ENCODE data around the gene ACTN1.
A peak's percentile ranks its signal among the peaks of the same experiment; 100 is the strongest.
"Not testable (repeated sequence)": the region's sequence is repeated elsewhere in the genome, so short reads cannot be mapped to it uniquely, and the experiment has no call there.

The ACTN1 gene

DNA sequence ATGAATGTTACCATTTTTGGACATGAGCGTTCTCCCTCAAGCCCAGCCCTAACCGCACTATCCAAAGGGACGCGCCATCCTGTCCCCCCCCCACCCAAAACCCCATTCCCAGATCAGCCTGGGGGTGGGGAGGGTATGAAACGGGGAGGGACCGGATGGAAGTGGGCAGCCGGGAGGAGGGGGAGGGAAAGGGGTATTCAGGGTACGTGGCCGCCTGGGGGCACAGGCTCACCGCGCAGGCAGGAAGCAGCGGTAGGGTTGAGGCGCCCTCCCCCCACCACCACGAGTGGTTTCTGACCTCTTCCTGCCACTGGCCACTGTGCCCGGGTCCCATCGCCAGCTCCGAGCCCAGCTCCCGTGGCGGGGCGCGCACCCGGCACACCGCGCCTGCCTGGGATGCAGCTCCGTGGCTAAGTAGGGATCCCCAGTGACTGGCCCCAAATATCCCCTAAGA is 1.4 kb downstream of the ACTN1 start:
- Histone ChIP-seq H3K27ac (ENCODE audit: low read depth, low read length) (peak overlapping the region; percentile 92), H3K9ac (ENCODE audit: low read depth in 1 of 2, low read length in 2 of 2) (peak overlapping the region; percentile 76 to 85), H3K4me3 (ENCODE audit: low read depth in 1 of 2, low read length in 2 of 2) (peak overlapping the region; percentile 77 to 83), H3K4me1 (ENCODE audit: control insufficient read depth in 1 of 2, insufficient read depth in 2 of 2, low read length in 2 of 2) (peaks cover 22 to 28% of the 10 kb centered on the region in 2 donors), H3K27me3 (ENCODE audit: control insufficient read depth in 1 of 2, insufficient read depth in 2 of 2, low read length in 2 of 2) (no peaks in the 10 kb centered on the region), H3K9me3 (ENCODE audit: control insufficient read depth in 1 of 2, low read length in 2 of 2) (no peaks in the 10 kb centered on the region), H3K36me3 (ENCODE audit: control insufficient read depth in 1 of 2, insufficient read depth in 2 of 2, low read length in 2 of 2) (peaks cover 3 to 7% of the 10 kb centered on the region in 2 donors)

DNA sequence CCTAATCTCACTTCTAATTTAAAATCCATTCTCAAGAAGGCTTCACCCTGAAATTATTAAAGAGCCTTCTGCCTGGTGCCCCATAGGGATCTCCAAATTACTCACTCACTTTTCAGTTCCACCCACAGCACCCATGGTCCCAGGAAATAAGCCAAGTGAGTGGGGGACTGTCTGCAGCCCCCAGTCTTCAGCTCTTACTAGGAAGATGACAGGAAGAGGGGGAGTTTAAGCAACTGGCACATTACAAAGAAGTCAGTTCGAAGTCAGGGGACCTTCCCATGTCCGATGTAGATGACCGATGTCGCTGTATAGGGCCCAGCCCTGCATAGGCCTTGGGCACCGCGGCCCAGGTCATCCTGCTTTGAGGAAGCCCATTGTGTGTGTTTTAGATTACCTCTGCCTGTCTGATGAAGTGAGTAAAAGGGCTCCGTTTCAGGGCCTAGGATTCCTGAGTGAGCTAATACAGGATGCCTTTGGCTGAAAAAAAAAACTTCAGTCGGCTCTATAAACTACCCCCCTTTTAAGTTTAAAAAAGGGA is 1.9 kb downstream of the ACTN1 start:
- peaks cover 3 to 7% of the 10 kb centered on the region in 2 donors for H3K36me3 ChIP-seq (ENCODE audit: control insufficient read depth in 1 of 2, insufficient read depth in 2 of 2, low read length in 2 of 2)
- peaks cover 22 to 28% of the 10 kb centered on the region in 2 donors for H3K4me1 ChIP-seq (ENCODE audit: control insufficient read depth in 1 of 2, insufficient read depth in 2 of 2, low read length in 2 of 2)
- no peaks in the 10 kb centered on the region for H3K9me3 ChIP-seq (ENCODE audit: control insufficient read depth in 1 of 2, low read length in 2 of 2)
- H3K4me3 ChIP-seq (ENCODE audit: low read depth in 1 of 2, low read length in 2 of 2), result peak overlapping the region; percentile 51 to 77
- peak overlapping the region; percentile 92 for H3K27ac ChIP-seq (ENCODE audit: low read depth, low read length)
- H3K27me3 ChIP-seq (ENCODE audit: control insufficient read depth in 1 of 2, insufficient read depth in 2 of 2, low read length in 2 of 2), result no peaks in the 10 kb centered on the region
- H3K9ac ChIP-seq (ENCODE audit: low read depth in 1 of 2, low read length in 2 of 2), result peak overlapping the region; percentile 50 to 59

DNA sequence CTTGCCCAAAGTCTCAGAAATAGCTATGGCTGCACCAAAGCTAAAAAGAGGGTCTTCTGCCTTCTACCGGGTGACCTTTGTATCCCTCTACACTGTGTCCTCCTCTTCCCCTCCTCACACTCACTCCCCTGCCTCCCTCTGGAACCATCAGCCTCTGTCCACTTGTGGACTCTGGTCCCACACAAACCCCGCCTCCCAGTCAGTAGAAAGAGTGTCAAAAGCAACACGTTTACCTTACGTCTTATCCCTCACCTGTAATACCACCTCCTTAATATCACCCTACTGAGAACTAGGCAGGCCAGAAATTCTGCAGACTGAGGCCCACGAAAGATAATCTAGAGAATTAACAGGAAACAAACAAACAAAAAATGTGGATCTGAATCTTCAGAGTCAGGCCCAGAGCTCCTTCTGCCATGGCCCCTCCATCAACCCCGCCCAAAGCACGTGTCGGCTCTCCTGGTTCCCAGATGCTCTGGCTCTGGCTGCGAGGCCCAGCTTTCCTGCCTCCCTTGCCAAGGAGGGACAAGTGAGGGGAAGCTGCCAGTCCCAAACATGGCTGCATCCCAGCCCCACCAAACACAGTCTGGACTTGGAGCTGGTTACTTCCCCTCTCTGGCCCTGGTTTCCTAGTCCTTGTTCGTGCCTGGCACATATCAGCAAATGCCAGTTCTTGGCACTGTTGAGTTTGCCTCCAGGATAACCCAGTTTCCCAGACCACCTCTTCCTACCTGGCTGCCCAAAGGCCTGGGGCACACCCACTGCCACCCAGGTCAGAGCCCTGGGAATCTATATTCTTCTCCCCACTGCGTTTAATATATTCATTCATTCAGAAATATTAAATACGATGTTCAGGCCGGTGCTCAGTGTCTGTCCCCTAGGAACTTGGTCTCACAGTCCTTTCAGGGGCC is 2.7 kb downstream of the ACTN1 start:
- H3K27ac ChIP-seq (ENCODE audit: low read depth, low read length), result peak overlapping the region; percentile 92
- H3K4me3 ChIP-seq (ENCODE audit: low read depth in 1 of 2, low read length in 2 of 2), result peak overlapping the region; percentile 51 to 77
- H3K4me1 ChIP-seq (ENCODE audit: control insufficient read depth in 1 of 2, insufficient read depth in 2 of 2, low read length in 2 of 2), result peaks cover 25 to 30% of the 10 kb centered on the region in 2 donors

DNA sequence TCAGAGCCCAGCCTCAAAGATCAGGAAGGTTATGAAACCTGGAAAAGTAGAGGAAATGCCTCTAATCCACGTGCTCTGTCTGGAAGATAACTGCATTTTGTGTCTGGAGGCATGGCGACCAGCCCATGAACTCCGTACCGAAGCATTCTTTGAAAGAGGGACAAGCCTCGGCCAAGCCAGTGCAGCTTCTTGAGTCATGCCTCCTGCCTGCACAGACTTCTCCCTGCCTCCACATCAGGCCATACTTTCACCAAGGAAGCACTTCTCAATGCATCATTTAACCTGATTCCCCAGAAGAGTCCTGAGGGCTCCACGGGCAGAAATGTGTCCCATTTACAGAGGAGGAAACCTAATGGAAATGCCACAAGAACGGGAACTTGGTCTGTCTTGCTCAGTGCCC is 3.4 kb downstream of the ACTN1 start:
- Histone ChIP-seq H3K27me3 (ENCODE audit: control insufficient read depth in 1 of 2, insufficient read depth in 2 of 2, low read length in 2 of 2) (no peaks in the 10 kb centered on the region), H3K9ac (ENCODE audit: low read depth in 1 of 2, low read length in 2 of 2) (no peak overlapping the region), H3K4me3 (ENCODE audit: low read depth in 1 of 2, low read length in 2 of 2) (peak overlapping the region in 1 of 2 donors; percentile 24)

More for the DNA sequence above, 2.7 kb downstream of the ACTN1 start:
- no peaks in the 10 kb centered on the region for H3K27me3 ChIP-seq (ENCODE audit: control insufficient read depth in 1 of 2, insufficient read depth in 2 of 2, low read length in 2 of 2)
- no peaks in the 10 kb centered on the region for H3K9me3 ChIP-seq (ENCODE audit: control insufficient read depth in 1 of 2, low read length in 2 of 2)
- peak overlapping the region; percentile 30 to 50 for H3K9ac ChIP-seq (ENCODE audit: low read depth in 1 of 2, low read length in 2 of 2)
- peaks cover 3 to 7% of the 10 kb centered on the region in 2 donors for H3K36me3 ChIP-seq (ENCODE audit: control insufficient read depth in 1 of 2, insufficient read depth in 2 of 2, low read length in 2 of 2)

DNA sequence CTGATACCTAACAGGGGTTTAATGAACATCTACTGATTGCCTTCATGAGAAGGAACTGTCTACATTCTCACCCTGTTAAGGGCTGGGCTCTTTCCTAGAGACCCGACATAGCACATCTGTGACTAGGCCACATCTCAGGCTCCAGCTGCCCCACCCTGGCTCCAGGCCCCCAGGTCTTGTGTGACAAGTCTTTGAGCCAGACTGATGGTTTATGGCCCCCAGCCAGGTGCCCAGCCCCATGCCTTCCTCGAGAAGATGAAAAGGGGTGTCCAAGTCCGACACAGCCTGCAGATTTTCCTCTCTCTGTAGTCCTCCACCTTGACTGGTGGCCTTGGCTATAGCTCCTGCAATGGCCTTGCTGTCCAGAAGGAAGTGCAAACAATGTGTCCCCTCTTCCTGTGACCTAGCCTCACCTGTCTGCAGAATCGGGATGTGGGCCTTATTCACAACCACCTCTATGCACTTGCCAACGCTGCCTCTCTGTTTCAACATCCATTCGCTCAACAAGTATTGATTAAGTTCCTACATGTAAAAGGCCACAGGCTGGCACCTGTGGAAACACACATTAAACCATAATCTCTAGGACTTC is 4.2 kb downstream of the ACTN1 start:
- Histone ChIP-seq H3K4me1 (ENCODE audit: control insufficient read depth in 1 of 2, insufficient read depth in 2 of 2, low read length in 2 of 2) (peaks cover 34% of the 10 kb centered on the region in 2 donors), H3K9me3 (ENCODE audit: control insufficient read depth in 1 of 2, low read length in 2 of 2) (no peaks in the 10 kb centered on the region), H3K27ac (ENCODE audit: low read depth, low read length) (no peak overlapping the region), H3K36me3 (ENCODE audit: control insufficient read depth in 1 of 2, insufficient read depth in 2 of 2, low read length in 2 of 2) (peaks cover 3 to 7% of the 10 kb centered on the region in 2 donors), H3K27me3 (ENCODE audit: control insufficient read depth in 1 of 2, insufficient read depth in 2 of 2, low read length in 2 of 2) (no peaks in the 10 kb centered on the region), H3K4me3 (ENCODE audit: low read depth in 1 of 2, low read length in 2 of 2) (no peak overlapping the region), H3K9ac (ENCODE audit: low read depth in 1 of 2, low read length in 2 of 2) (no peak overlapping the region)

More for the DNA sequence above, 3.4 kb downstream of the ACTN1 start:
- H3K9me3 ChIP-seq (ENCODE audit: control insufficient read depth in 1 of 2, low read length in 2 of 2), result no peaks in the 10 kb centered on the region
- H3K27ac ChIP-seq (ENCODE audit: low read depth, low read length), result no peak overlapping the region
- H3K36me3 ChIP-seq (ENCODE audit: control insufficient read depth in 1 of 2, insufficient read depth in 2 of 2, low read length in 2 of 2), result peaks cover 3 to 7% of the 10 kb centered on the region in 2 donors
- H3K4me1 ChIP-seq (ENCODE audit: control insufficient read depth in 1 of 2, insufficient read depth in 2 of 2, low read length in 2 of 2), result peaks cover 26 to 32% of the 10 kb centered on the region in 2 donors

DNA sequence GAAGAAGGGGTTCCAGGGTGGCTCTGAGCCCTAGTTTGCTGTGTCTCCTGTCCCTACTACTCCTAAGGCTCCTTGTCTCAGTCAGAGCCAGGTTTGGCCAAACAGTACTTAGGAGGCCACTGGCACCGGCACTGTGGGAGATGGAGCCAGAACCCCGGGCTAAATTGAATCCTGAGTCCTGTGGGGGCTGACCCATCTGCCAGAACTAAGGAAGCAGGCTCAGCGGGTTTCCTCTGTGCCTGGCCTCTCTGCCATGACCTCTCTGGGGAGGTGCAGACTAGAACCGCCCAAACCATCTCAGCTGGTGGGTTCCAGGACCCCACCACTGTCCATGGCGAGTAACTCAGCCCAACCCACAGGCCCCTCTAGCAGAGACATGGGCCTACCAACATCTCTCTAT is 5.5 kb downstream of the ACTN1 start:
- H3K4me3 ChIP-seq (ENCODE audit: low read depth in 1 of 2, low read length in 2 of 2), result no peak overlapping the region
- no peaks in the 10 kb centered on the region for H3K27me3 ChIP-seq (ENCODE audit: control insufficient read depth in 1 of 2, insufficient read depth in 2 of 2, low read length in 2 of 2)
- H3K9ac ChIP-seq (ENCODE audit: low read depth in 1 of 2, low read length in 2 of 2), result no peak overlapping the region
- H3K4me1 ChIP-seq (ENCODE audit: control insufficient read depth in 1 of 2, insufficient read depth in 2 of 2, low read length in 2 of 2), result peaks cover 34 to 43% of the 10 kb centered on the region in 2 donors
- no peaks in the 10 kb centered on the region for H3K9me3 ChIP-seq (ENCODE audit: control insufficient read depth in 1 of 2, low read length in 2 of 2)
- H3K36me3 ChIP-seq (ENCODE audit: control insufficient read depth in 1 of 2, insufficient read depth in 2 of 2, low read length in 2 of 2), result peaks cover 3 to 7% of the 10 kb centered on the region in 2 donors
- no peak overlapping the region for H3K27ac ChIP-seq (ENCODE audit: low read depth, low read length)

DNA sequence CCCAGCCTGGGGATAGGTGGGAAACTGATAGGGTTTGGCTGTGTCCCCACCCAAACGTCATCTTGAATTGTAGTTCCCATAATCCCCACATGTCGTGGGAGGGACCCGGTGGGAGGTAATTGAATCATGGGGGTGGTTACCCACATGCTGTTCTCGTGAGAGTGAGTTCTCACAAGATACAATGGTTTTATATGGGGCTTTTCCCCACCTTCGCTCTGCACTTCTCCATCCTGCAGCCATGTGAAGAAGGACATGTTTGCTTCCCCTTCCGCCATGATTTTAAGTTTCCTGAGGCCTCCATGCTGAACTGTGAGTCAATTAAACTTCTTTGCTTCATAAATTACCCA is 5.9 kb downstream of the ACTN1 start:
- H3K4me1 ChIP-seq (ENCODE audit: control insufficient read depth in 1 of 2, insufficient read depth in 2 of 2, low read length in 2 of 2), result peaks cover 39 to 47% of the 10 kb centered on the region in 2 donors
- H3K36me3 ChIP-seq (ENCODE audit: control insufficient read depth in 1 of 2, insufficient read depth in 2 of 2, low read length in 2 of 2); H3K4me3 ChIP-seq (ENCODE audit: low read depth in 1 of 2, low read length in 2 of 2); H3K9me3 ChIP-seq (ENCODE audit: control insufficient read depth in 1 of 2, low read length in 2 of 2); H3K27ac ChIP-seq (ENCODE audit: low read depth, low read length); H3K27me3 ChIP-seq (ENCODE audit: control insufficient read depth in 1 of 2, insufficient read depth in 2 of 2, low read length in 2 of 2); H3K9ac ChIP-seq (ENCODE audit: low read depth in 1 of 2, low read length in 2 of 2): not testable (repeated sequence)

DNA sequence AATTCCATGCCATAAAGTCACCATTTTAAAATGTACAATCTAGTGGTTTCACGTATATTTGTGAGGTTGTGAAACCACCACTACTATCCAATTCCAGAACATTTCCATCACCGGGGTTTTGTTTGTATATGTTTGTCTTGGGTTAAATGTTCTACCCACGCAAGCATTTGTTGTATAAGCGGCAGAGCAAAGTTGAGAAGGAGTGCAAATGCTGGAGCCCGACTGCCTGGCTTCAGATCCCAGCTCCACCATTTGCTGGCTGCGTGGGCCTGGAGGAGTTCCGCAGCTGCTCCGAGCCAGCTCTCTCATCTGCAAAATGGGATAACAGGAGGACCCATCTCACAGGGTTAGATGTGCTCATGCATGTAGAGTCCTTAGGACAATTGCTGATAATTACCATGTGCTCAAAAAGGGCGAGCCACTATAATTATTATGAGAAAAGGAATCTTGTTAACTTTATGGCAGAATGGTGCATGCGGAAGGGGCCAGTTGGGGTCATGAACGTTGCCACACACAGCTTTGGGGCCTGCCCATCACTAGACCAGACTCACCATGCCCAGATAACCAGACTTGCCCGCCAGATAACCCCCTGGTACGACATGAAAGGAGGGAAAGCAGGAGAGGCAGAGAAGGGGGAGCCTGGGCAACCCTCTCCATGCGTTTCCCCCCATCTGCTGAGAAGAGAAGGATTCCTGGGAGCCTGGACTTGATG is 6.4 kb downstream of the ACTN1 start:
- Histone ChIP-seq H3K4me1 (ENCODE audit: control insufficient read depth in 1 of 2, insufficient read depth in 2 of 2, low read length in 2 of 2) (peaks cover 39 to 52% of the 10 kb centered on the region in 2 donors), H3K36me3 (ENCODE audit: control insufficient read depth in 1 of 2, insufficient read depth in 2 of 2, low read length in 2 of 2) (peaks cover 3 to 7% of the 10 kb centered on the region in 2 donors), H3K27ac (ENCODE audit: low read depth, low read length) (no peak overlapping the region)

DNA sequence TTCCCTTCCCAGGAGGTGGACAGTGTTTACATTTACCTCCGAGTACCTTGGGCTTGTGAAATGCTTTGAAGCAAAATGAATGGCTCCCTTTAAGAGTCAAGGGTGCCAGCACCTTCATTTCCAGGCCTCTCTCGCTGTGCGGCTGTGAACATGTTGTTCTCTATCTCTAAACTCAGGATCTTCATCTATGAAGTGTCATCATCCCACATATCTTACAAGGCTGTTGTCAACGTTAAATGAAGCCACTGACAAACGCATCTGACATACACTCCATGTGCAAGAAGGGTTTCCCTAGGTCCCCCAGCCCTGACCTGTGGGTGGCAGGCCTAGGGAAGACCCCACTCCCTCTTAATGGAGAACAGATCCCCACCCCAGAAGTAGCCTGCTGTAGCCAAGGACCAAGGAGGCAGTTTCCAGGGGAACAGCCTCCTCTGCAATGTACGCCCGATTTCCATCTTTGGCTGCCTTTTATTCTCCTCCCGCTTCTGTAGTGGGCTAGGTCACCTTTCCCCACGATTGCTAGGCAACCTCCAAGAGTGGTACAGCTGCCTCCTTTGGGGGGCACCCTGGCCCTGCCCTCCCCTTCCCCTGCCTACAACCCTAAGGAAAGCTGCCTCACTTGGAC is 7.6 kb downstream of the ACTN1 start:
- no peak overlapping the region for H3K4me3 ChIP-seq (ENCODE audit: low read depth in 1 of 2, low read length in 2 of 2)
- H3K27me3 ChIP-seq (ENCODE audit: control insufficient read depth in 1 of 2, insufficient read depth in 2 of 2, low read length in 2 of 2), result no peaks in the 10 kb centered on the region
- H3K36me3 ChIP-seq (ENCODE audit: control insufficient read depth in 1 of 2, insufficient read depth in 2 of 2, low read length in 2 of 2), result peaks cover 3 to 7% of the 10 kb centered on the region in 2 donors
- no peak overlapping the region for H3K9ac ChIP-seq (ENCODE audit: low read depth in 1 of 2, low read length in 2 of 2)
- no peaks in the 10 kb centered on the region for H3K9me3 ChIP-seq (ENCODE audit: control insufficient read depth in 1 of 2, low read length in 2 of 2)
- H3K27ac ChIP-seq (ENCODE audit: low read depth, low read length), result no peak overlapping the region
- H3K4me1 ChIP-seq (ENCODE audit: control insufficient read depth in 1 of 2, insufficient read depth in 2 of 2, low read length in 2 of 2), result peaks cover 42 to 54% of the 10 kb centered on the region in 2 donors

More for the DNA sequence above, 6.4 kb downstream of the ACTN1 start:
- Histone ChIP-seq H3K9ac (ENCODE audit: low read depth in 1 of 2, low read length in 2 of 2) (no peak overlapping the region), H3K4me3 (ENCODE audit: low read depth in 1 of 2, low read length in 2 of 2) (no peak overlapping the region), H3K9me3 (ENCODE audit: control insufficient read depth in 1 of 2, low read length in 2 of 2) (no peaks in the 10 kb centered on the region), H3K27me3 (ENCODE audit: control insufficient read depth in 1 of 2, insufficient read depth in 2 of 2, low read length in 2 of 2) (no peaks in the 10 kb centered on the region)
